ENCODE measurements around the gene SIK2. TPM values are rescaled to one million over a fixed set of nuclear protein-coding genes. Genes with fewer than 3 reads are reported as not detected.

SIK2 gene
- total and polyA plus RNA-seq, 9 of the 15 experiments (the other 6 are each of a cell fraction or from before 2014, with no cell fraction given): 0.74 to 11.6 (median 3.8) TPM

Other genes starting within 250 kb of the SIK2 start
- not detected in 2 replicates for gene POU2AF1, start 223.2 kb upstream of the SIK2 start, total RNA-seq (2014; rRNA removed)
- gene POU2AF1, start 223.2 kb upstream of the SIK2 start, total RNA-seq (2014; rRNA removed; fragmentation: Illumina TruSeq; extraction: Trizol): not detected in 2 replicates
- gene POU2AF1, start 223.2 kb upstream of the SIK2 start, total RNA-seq (2015; rRNA removed; fragmentation: Illumina TruSeq; extraction: Trizol): not detected in 2 replicates
- 0.09 and 0.16 TPM in 2 replicates for gene POU2AF1, start 223.2 kb upstream of the SIK2 start, total RNA-seq (2021)
- gene POU2AF1, start 223.2 kb upstream of the SIK2 start, polyA plus RNA-seq (2011; rRNA removed): not detected in 2 replicates
- not detected in 2 replicates for gene POU2AF1, start 223.2 kb upstream of the SIK2 start, polyA plus RNA-seq (2014; fragmentation: Illumina TruSeq; extraction: Trizol)
- gene POU2AF1, start 223.2 kb upstream of the SIK2 start, polyA plus RNA-seq (2014; fragmentation: Nextera tagmentation; extraction: Ambion mirVana): not detected
- not detected in 2 replicates for gene POU2AF1, start 223.2 kb upstream of the SIK2 start, polyA plus RNA-seq (2014; rRNA removed)
- not detected in 2 replicates for gene BTG4, start 90.1 kb upstream of the SIK2 start, total RNA-seq (2014; rRNA removed)
- gene BTG4, start 90.1 kb upstream of the SIK2 start, total RNA-seq (2014; rRNA removed; fragmentation: Illumina TruSeq; extraction: Trizol): not detected in 2 replicates
- not detected in 2 replicates for gene BTG4, start 90.1 kb upstream of the SIK2 start, total RNA-seq (2015; rRNA removed; fragmentation: Illumina TruSeq; extraction: Trizol)
- not detected in 2 replicates for gene BTG4, start 90.1 kb upstream of the SIK2 start, total RNA-seq (2021)
- not detected in 2 replicates for gene BTG4, start 90.1 kb upstream of the SIK2 start, polyA plus RNA-seq (2011; rRNA removed)
- not detected in 2 replicates for gene BTG4, start 90.1 kb upstream of the SIK2 start, polyA plus RNA-seq (2014; fragmentation: Illumina TruSeq; extraction: Trizol)
- not detected for gene BTG4, start 90.1 kb upstream of the SIK2 start, polyA plus RNA-seq (2014; fragmentation: Nextera tagmentation; extraction: Ambion mirVana)
- not detected in 2 replicates for gene BTG4, start 90.1 kb upstream of the SIK2 start, polyA plus RNA-seq (2014; rRNA removed)
- not detected in 2 replicates for gene HOATZ, start 87.7 kb upstream of the SIK2 start, total RNA-seq (2014; rRNA removed)
- not detected in 2 replicates for gene HOATZ, start 87.7 kb upstream of the SIK2 start, total RNA-seq (2014; rRNA removed; fragmentation: Illumina TruSeq; extraction: Trizol)
- not detected in 2 replicates for gene HOATZ, start 87.7 kb upstream of the SIK2 start, total RNA-seq (2015; rRNA removed; fragmentation: Illumina TruSeq; extraction: Trizol)
- gene HOATZ, start 87.7 kb upstream of the SIK2 start, total RNA-seq (2021): not detected in 2 replicates
- not detected in 2 replicates for gene HOATZ, start 87.7 kb upstream of the SIK2 start, polyA plus RNA-seq (2011; rRNA removed)
- gene HOATZ, start 87.7 kb upstream of the SIK2 start, polyA plus RNA-seq (2014; fragmentation: Illumina TruSeq; extraction: Trizol): not detected in 2 replicates
- gene HOATZ, start 87.7 kb upstream of the SIK2 start, polyA plus RNA-seq (2014; fragmentation: Nextera tagmentation; extraction: Ambion mirVana): not detected
- gene HOATZ, start 87.7 kb upstream of the SIK2 start, polyA plus RNA-seq (2014; rRNA removed): not detected in 2 replicates
- gene LAYN, start 61.7 kb upstream of the SIK2 start, total RNA-seq (2014; rRNA removed): not detected in 2 replicates
- not detected in 2 replicates for gene LAYN, start 61.7 kb upstream of the SIK2 start, total RNA-seq (2014; rRNA removed; fragmentation: Illumina TruSeq; extraction: Trizol)
- not detected in 2 replicates for gene LAYN, start 61.7 kb upstream of the SIK2 start, total RNA-seq (2015; rRNA removed; fragmentation: Illumina TruSeq; extraction: Trizol)
- gene LAYN, start 61.7 kb upstream of the SIK2 start, total RNA-seq (2021): not detected in 2 replicates
- gene LAYN, start 61.7 kb upstream of the SIK2 start, polyA plus RNA-seq (2011; rRNA removed): not detected in 2 replicates
- not detected in 2 replicates for gene LAYN, start 61.7 kb upstream of the SIK2 start, polyA plus RNA-seq (2014; fragmentation: Illumina TruSeq; extraction: Trizol)
- not detected for gene LAYN, start 61.7 kb upstream of the SIK2 start, polyA plus RNA-seq (2014; fragmentation: Nextera tagmentation; extraction: Ambion mirVana)
- not detected in 2 replicates for gene LAYN, start 61.7 kb upstream of the SIK2 start, polyA plus RNA-seq (2014; rRNA removed)
- gene PPP2R1B, start 163.9 kb downstream of the SIK2 start, total RNA-seq (2014; rRNA removed): 24.6 and 32.1 TPM in 2 replicates
- 39.8 and 46.0 TPM in 2 replicates for gene PPP2R1B, start 163.9 kb downstream of the SIK2 start, total RNA-seq (2014; rRNA removed; fragmentation: Illumina TruSeq; extraction: Trizol)
- 25.1 and 30.4 TPM in 2 replicates for gene PPP2R1B, start 163.9 kb downstream of the SIK2 start, total RNA-seq (2015; rRNA removed; fragmentation: Illumina TruSeq; extraction: Trizol)
- 57.3 and 57.4 TPM in 2 replicates for gene PPP2R1B, start 163.9 kb downstream of the SIK2 start, total RNA-seq (2021)
- 33.4 and 48.4 TPM in 2 replicates for gene PPP2R1B, start 163.9 kb downstream of the SIK2 start, polyA plus RNA-seq (2011; rRNA removed)
- gene PPP2R1B, start 163.9 kb downstream of the SIK2 start, polyA plus RNA-seq (2014; fragmentation: Illumina TruSeq; extraction: Trizol): 36.4 and 39.4 TPM in 2 replicates
- 10 to 100 TPM; 50.9 to 68.5 TPM for gene PPP2R1B, start 163.9 kb downstream of the SIK2 start, polyA plus RNA-seq (2014; fragmentation: Nextera tagmentation; extraction: Ambion mirVana)
- gene PPP2R1B, start 163.9 kb downstream of the SIK2 start, polyA plus RNA-seq (2014; rRNA removed): 24.7 and 31.5 TPM in 2 replicates